HepG2 (cell line): ENCODE measurements around the gene ACACB. TPM values are rescaled to one million over a fixed set of nuclear protein-coding genes. Genes with fewer than 3 reads are reported as not detected.
A peak's percentile ranks its signal among the peaks of the same experiment; 100 is the strongest.

Source experiments
- DMAP1 ChIP-seq: IDR thresholded peaks from 2 replicates; pipeline ENCODE4 v1.6.1; 2016
- KDM5A ChIP-seq: fragments of 200-600 bp; sonication (generic); IDR thresholded peaks from 2 replicates; pipeline ENCODE4 v1.7.0; 2018; ENCODE audit warnings: antibody characterized with exemption, mild to moderate bottlenecking, low read length, borderline replicate concordance
- MTA1 ChIP-seq: sonication (generic); formaldehyde crosslinking; IDR thresholded peaks from 2 replicates; pipeline ENCODE4 v1.4.0; 2020; ENCODE audit warnings: missing genetic modification reagents, mild to moderate bottlenecking, borderline replicate concordance
- NCOR1 ChIP-seq: fragments of 200-600 bp; sonication (generic); IDR thresholded peaks from 2 replicates; pipeline ENCODE4 v1.7.0; 2017; ENCODE audit warnings: antibody characterized with exemption, low read length, borderline replicate concordance
- NFYC ChIP-seq: IDR thresholded peaks from 2 replicates; pipeline ENCODE4 v1.6.1; 2016; ENCODE audit warnings: missing genetic modification reagents, missing compliant biosample characterization
- SIX1 ChIP-seq: sonication (generic); formaldehyde crosslinking; IDR thresholded peaks from 2 replicates; pipeline ENCODE4 v1.4.0; 2020; ENCODE audit warnings: missing genetic modification reagents, borderline replicate concordance
- YEATS2 ChIP-seq: sonication (generic); formaldehyde crosslinking; IDR thresholded peaks from 2 replicates; pipeline ENCODE4 v1.4.0; 2020; ENCODE audit warnings: missing genetic modification reagents, borderline replicate concordance
- ZBTB38 ChIP-seq: sonication (generic); formaldehyde crosslinking; IDR thresholded peaks from 2 replicates; pipeline ENCODE4 v1.5.1; 2020; ENCODE audit warnings: mild to moderate bottlenecking, missing genetic modification reagents
- ZBTB7A ChIP-seq: sonication (generic); formaldehyde crosslinking; IDR thresholded peaks from 2 replicates; pipeline ENCODE4 v1.8.0; 2022; ENCODE audit warnings: mild to moderate bottlenecking, missing genetic modification reagents
- ZBTB8A ChIP-seq: sonication (generic); formaldehyde crosslinking; IDR thresholded peaks from 2 replicates; pipeline ENCODE4 v1.4.0; 2020; ENCODE audit warnings: mild to moderate bottlenecking, low read depth, missing genetic modification reagents, borderline replicate concordance
- ZC3H13 ChIP-seq: sonication (generic); formaldehyde crosslinking; IDR thresholded peaks from 2 replicates; pipeline ENCODE4 v1.8.1; 2023; ENCODE audit warnings: mild to moderate bottlenecking, missing genetic modification reagents, moderate library complexity
- ZFP36L1 ChIP-seq: sonication (generic); formaldehyde crosslinking; IDR thresholded peaks from 2 replicates; pipeline ENCODE4 v1.8.0; 2022; ENCODE audit warnings: mild to moderate bottlenecking, missing genetic modification reagents, moderate library complexity
- ZNF251 ChIP-seq: sonication (generic); formaldehyde crosslinking; IDR thresholded peaks from 2 replicates; pipeline ENCODE4 v1.9.0; 2021; ENCODE audit warnings: mild to moderate bottlenecking, missing genetic modification reagents
- ZNF260 ChIP-seq: sonication (generic); formaldehyde crosslinking; IDR thresholded peaks from 2 replicates; pipeline ENCODE4 v1.4.0; 2020; ENCODE audit warnings: missing genetic modification reagents, low read depth, mild to moderate bottlenecking, borderline replicate concordance
- ZNF33A ChIP-seq: sonication (generic); formaldehyde crosslinking; IDR thresholded peaks from 2 replicates; pipeline ENCODE4 v1.5.1; 2020; ENCODE audit warnings: missing genetic modification reagents, mild to moderate bottlenecking, moderate library complexity, borderline replicate concordance
- ZNF878 ChIP-seq: sonication (generic); formaldehyde crosslinking; IDR thresholded peaks from 2 replicates; pipeline ENCODE4 v1.8.1; 2023; ENCODE audit warnings: mild to moderate bottlenecking, missing genetic modification reagents, moderate library complexity
- polyA plus RNA-seq, 8 experiments: library from polyadenylated mRNA; depleted of rRNA in 3 of 8; stranded (reverse) in 7 of 8; unstranded in 1 of 8; fragments of >200 nt; fragmentation: Illumina TruSeq in 4 of 8; extraction: Trizol in 4 of 8; gene quantifications; 2 replicates each; pipeline versions ENCODE4 v1.2.1 to v1.2.3, GENCODE V29; 2011 to 2016; ENCODE audit warnings: low read depth in 4 of 8, missing spikeins in 1 of 8, mixed read lengths in 1 of 8; ENCODE audit not compliant: insufficient read depth in 1 of 8
- total RNA-seq, 5 experiments: library from RNA; depleted of rRNA; stranded (reverse); fragments of >200 nt; fragmentation: Illumina TruSeq; extraction: Trizol; gene quantifications; 2 replicates each; pipeline ENCODE4 v1.2.3, GENCODE V29; 2016; ENCODE audit warnings: low read depth in 1 of 5
- TF ChIP-seq, protein P1 (sequence below): sonication (generic); formaldehyde crosslinking; IDR thresholded peaks from 2 replicates; pipeline ENCODE4 v1.4.0; 2020; ENCODE audit warnings: missing genetic modification reagents
- TF ChIP-seq, protein P2 (sequence below): IDR thresholded peaks from 2 replicates; pipeline ENCODE4 v1.6.1; 2016; ENCODE audit warnings: mild to moderate bottlenecking, missing biosample characterization, missing genetic modification reagents
- TF ChIP-seq, protein P3 (sequence below): sonication (generic); formaldehyde crosslinking; IDR thresholded peaks from 2 replicates; pipeline ENCODE4 v1.8.0; 2023; ENCODE audit warnings: mild to moderate bottlenecking, missing genetic modification reagents
- TF ChIP-seq, protein P4 (sequence below): sonication (generic); formaldehyde crosslinking; IDR thresholded peaks from 2 replicates; pipeline ENCODE4 v1.4.0; 2020; ENCODE audit warnings: missing genetic modification reagents, mild to moderate bottlenecking, borderline replicate concordance
- TF ChIP-seq, protein P5 (sequence below): sonication (generic); formaldehyde crosslinking; IDR thresholded peaks from 2 replicates; pipeline ENCODE4 v1.4.0; 2020; ENCODE audit warnings: mild to moderate bottlenecking, missing genetic modification reagents

The ACACB gene
- total and polyA plus RNA-seq, 2 of the 13 experiments (the other 11 are each of a cell fraction or from before 2014, with no cell fraction given): 6.2 to 8.6 TPM

DNA sequence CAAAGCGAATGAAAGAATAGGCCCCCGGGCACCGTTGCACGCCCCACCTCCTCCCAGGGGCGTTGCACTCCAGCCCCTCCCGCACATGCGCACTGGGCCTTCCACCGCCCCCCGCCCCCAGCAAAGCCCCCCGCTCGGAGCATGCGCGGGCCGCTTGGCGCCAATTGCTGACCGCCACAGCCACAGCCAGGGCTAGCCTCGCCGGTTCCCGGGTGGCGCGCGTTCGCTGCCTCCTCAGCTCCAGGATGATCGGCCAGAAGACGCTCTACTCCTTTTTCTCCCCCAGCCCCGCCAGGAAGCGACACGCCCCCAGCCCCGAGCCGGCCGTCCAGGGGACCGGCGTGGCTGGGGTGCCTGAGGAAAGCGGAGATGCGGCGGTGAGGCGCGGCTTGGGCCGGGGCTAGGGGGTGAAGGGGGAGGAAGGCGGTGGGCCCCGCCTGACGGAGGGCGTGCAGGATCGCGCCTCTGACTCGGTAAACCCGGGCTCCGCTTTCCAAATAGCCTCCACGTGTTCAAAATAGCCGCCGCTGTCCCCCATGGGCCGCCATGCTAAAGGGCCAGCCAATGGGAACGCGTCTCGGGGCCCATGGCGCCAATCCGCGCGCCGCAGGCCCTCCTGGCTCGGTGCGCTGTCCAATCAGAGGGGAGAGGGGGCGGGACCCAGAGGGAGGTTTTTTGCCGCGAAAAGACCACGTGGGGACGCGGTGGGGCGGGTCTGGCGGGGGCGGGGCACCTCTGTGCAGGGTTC, 18.8 kb upstream of the ACACB start, which contains the start of gene UNG (continued):
- TF ChIP-seq, protein P1, sequence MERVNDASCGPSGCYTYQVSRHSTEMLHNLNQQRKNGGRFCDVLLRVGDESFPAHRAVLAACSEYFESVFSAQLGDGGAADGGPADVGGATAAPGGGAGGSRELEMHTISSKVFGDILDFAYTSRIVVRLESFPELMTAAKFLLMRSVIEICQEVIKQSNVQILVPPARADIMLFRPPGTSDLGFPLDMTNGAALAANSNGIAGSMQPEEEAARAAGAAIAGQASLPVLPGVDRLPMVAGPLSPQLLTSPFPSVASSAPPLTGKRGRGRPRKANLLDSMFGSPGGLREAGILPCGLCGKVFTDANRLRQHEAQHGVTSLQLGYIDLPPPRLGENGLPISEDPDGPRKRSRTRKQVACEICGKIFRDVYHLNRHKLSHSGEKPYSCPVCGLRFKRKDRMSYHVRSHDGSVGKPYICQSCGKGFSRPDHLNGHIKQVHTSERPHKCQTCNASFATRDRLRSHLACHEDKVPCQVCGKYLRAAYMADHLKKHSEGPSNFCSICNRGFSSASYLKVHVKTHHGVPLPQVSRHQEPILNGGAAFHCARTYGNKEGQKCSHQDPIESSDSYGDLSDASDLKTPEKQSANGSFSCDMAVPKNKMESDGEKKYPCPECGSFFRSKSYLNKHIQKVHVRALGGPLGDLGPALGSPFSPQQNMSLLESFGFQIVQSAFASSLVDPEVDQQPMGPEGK (CRISPR knock-in tag): peak; percentile 92
- TF ChIP-seq NFYC (CRISPR knock-in tag): peak; percentile 95
- peak; percentile 93 for TF ChIP-seq ZFP36L1 (CRISPR knock-in tag)
- TF ChIP-seq ZBTB8A (CRISPR knock-in tag): 0 out of 2 replicates have a peak, but pooled peaks have one; percentile 29
- TF ChIP-seq, protein P2, sequence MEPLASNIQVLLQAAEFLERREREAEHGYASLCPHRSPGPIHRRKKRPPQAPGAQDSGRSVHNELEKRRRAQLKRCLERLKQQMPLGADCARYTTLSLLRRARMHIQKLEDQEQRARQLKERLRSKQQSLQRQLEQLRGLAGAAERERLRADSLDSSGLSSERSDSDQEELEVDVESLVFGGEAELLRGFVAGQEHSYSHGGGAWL (CRISPR knock-in tag): peak; percentile 76; the same call in 1 of the 2 replicates
- TF ChIP-seq, protein P3, sequence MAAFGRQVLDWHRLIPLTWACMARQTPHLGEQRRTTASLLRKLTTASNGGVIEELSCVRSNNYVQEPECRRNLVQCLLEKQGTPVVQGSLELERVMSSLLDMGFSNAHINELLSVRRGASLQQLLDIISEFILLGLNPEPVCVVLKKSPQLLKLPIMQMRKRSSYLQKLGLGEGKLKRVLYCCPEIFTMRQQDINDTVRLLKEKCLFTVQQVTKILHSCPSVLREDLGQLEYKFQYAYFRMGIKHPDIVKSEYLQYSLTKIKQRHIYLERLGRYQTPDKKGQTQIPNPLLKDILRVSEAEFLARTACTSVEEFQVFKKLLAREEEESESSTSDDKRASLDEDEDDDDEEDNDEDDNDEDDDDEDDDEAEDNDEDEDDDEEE (CRISPR knock-in tag): 0 out of 2 replicates have a peak, but pooled peaks have one; percentile 31
- 0 out of 2 replicates have a peak, but pooled peaks have one; percentile 3 for TF ChIP-seq ZBTB38 (CRISPR knock-in tag)
- TF ChIP-seq DMAP1 (CRISPR knock-in tag): peak; percentile 74; the same call in 1 of the 2 replicates
- peak; percentile 95 for TF ChIP-seq ZNF878 (CRISPR knock-in tag)
- TF ChIP-seq ZBTB7A (CRISPR knock-in tag): peak; percentile 35; the same call in 1 of the 2 replicates
- peak; percentile 6; the same call in 1 of the 2 replicates for TF ChIP-seq YEATS2
- TF ChIP-seq ZNF251 (CRISPR knock-in tag): no peak
- TF ChIP-seq, protein P4, sequence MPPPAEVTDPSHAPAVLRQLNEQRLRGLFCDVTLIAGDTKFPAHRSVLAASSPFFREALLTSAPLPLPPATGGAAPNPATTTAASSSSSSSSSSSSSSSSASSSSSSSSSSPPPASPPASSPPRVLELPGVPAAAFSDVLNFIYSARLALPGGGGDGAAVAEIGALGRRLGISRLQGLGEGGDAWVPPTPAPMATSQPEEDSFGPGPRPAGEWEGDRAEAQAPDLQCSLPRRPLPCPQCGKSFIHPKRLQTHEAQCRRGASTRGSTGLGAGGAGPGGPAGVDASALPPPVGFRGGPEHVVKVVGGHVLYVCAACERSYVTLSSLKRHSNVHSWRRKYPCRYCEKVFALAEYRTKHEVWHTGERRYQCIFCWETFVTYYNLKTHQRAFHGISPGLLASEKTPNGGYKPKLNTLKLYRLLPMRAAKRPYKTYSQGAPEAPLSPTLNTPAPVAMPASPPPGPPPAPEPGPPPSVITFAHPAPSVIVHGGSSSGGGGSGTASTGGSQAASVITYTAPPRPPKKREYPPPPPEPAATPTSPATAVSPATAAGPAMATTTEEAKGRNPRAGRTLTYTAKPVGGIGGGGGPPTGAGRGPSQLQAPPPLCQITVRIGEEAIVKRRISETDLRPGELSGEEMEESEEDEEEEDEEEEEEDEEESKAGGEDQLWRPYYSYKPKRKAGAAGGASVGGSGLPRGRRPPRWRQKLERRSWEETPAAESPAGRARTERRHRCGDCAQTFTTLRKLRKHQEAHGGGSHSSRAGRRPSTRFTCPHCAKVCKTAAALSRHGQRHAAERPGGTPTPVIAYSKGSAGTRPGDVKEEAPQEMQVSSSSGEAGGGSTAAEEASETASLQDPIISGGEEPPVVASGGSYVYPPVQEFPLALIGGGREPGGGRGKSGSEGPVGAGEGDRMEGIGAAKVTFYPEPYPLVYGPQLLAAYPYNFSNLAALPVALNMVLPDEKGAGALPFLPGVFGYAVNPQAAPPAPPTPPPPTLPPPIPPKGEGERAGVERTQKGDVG (CRISPR knock-in tag): no peak
- TF ChIP-seq SIX1 (CRISPR knock-in tag): no peak
- TF ChIP-seq ZNF260: no peak
- 0 out of 2 replicates have a peak, but pooled peaks have one; percentile 30 for TF ChIP-seq KDM5A
- TF ChIP-seq, protein P5, sequence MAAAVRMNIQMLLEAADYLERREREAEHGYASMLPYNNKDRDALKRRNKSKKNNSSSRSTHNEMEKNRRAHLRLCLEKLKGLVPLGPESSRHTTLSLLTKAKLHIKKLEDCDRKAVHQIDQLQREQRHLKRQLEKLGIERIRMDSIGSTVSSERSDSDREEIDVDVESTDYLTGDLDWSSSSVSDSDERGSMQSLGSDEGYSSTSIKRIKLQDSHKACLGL (CRISPR knock-in tag): peak; percentile 87
- 0 out of 2 replicates have a peak, but pooled peaks have one; percentile 13 for TF ChIP-seq MTA1 (CRISPR knock-in tag)
- TF ChIP-seq ZNF33A (CRISPR knock-in tag): no peak
- no peak; the same call in 1 of the 2 replicates for TF ChIP-seq ZC3H13
- TF ChIP-seq NCOR1: 0 out of 2 replicates have a peak, but pooled peaks have one; percentile 35
